Muscle of leg (tissue), 11 donors: ENCODE results near the gene MYO1G. TPM values are rescaled to one million over a fixed set of nuclear protein-coding genes. Genes with fewer than 3 reads are reported as not detected.
"Not testable (repeated sequence)": the region's sequence is repeated elsewhere in the genome, so short reads cannot be mapped to it uniquely, and the experiment has no call there.

Experiments
- DNase-seq: peaks from one replicate; pipeline ENCODE4 v3.0.0; 2013
- H3K27ac ChIP-seq: one replicate; pipeline ENCODE4 v1.5.1; 2013; ENCODE audit warnings: mild to moderate bottlenecking, low read length, control low read depth
- H3K27me3 ChIP-seq: one replicate; pipeline ENCODE4 v1.6.1; 2013; ENCODE audit warnings: low read length; ENCODE audit not compliant: control insufficient read depth, insufficient read depth
- H3K36me3 ChIP-seq: one replicate; pipeline ENCODE4 v1.6.1; 2013; ENCODE audit warnings: low read length; ENCODE audit not compliant: control insufficient read depth, insufficient read depth
- H3K4me1 ChIP-seq: one replicate; pipeline ENCODE4 v1.6.1; 2013; ENCODE audit warnings: low read length; ENCODE audit not compliant: control insufficient read depth, insufficient read depth
- H3K4me3 ChIP-seq: one replicate; pipeline ENCODE4 v1.5.1; 2013; ENCODE audit warnings: low read length, control low read depth
- H3K9me3 ChIP-seq: replicated peaks from 2 replicates; pipeline ENCODE4 v1.6.1; 2013; ENCODE audit warnings: low read depth, low read length; ENCODE audit not compliant: control insufficient read depth
- WGBS: methylation state at CpG from one replicate; pipeline ENCODE4 v1.1.5; 2013; ENCODE audit warnings: missing lambda C conversion rate; ENCODE audit not compliant: insufficient coverage; 5-methylcytosine and 5-hydroxymethylcytosine counted together
- polyA plus RNA-seq, 8 donors: library from polyadenylated mRNA; unstranded; fragments of 120-200 nt; gene quantifications; one replicate each; pipeline versions ENCODE4 v1.2.1 to v1.2.3, GENCODE V29; 2013; ENCODE audit warnings: inconsistent platforms in 1 of 8, low replicate concordance in 1 of 8; ENCODE audit not compliant: insufficient read length in 8 of 8, insufficient read depth in 1 of 8
- total RNA-seq: library from RNA; stranded (reverse); fragments of 120-200 nt; gene quantifications from one replicate; pipeline ENCODE4 v1.2.4, GENCODE V29; 2013

MYO1G gene
- total and polyA plus RNA-seq, 9 donors: 0.58 to 1.2 (median 0.68) TPM

- Histone ChIP-seq H3K4me3 (no peak overlapping the region), H3K36me3 (no peaks in the 10 kb centered on the region), H3K4me1 (no peaks in the 10 kb centered on the region), H3K27ac (no peak overlapping the region), H3K9me3 (no peaks in the 10 kb centered on the region), H3K27me3 (peaks cover 14% of the 10 kb centered on the region)
- no peak for DNase-seq
- WGBS: no CpG with 5 or more reads among the region's 1 CpG
Observed at GRCh38 chr7:44935016-44935415, 43.8 kb downstream of the MYO1G start.

DNA sequence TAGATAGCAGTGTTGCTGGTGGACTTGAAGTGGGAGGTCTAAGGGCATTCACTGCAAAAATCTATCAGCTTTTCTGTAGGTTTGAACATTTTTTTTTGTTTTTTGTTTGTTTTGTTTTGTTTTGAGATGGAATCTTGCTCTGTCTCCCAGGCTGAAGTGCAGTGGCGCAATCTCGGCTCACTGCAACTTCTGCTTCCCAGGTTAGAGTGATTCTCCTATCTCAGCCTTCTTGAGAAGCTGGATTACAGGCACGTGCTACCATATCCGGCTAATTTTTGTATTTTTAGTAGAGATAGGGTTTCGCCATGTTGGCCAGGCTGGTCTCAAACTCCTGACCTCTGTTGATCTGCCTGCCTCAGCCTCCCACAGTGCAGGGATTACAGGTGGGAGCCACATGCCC, 44.3 kb downstream of the MYO1G start:
- not testable (repeated sequence) for H3K36me3 ChIP-seq, H3K27ac ChIP-seq, H3K9me3 ChIP-seq, H3K4me3 ChIP-seq, DNase-seq, H3K4me1 ChIP-seq
- WGBS: 73% methylated on average over 3 of the region's 5 CpGs
- peaks cover 14% of the 10 kb centered on the region for H3K27me3 ChIP-seq

GRCh38 chr7:44930921-44931320, 47.9 kb downstream of the MYO1G start:
- Histone ChIP-seq H3K4me3 (no peak overlapping the region), H3K27me3 (peaks cover 3% of the 10 kb centered on the region)
- WGBS: 86% methylated on average over 3 of the region's 6 CpGs

DNA sequence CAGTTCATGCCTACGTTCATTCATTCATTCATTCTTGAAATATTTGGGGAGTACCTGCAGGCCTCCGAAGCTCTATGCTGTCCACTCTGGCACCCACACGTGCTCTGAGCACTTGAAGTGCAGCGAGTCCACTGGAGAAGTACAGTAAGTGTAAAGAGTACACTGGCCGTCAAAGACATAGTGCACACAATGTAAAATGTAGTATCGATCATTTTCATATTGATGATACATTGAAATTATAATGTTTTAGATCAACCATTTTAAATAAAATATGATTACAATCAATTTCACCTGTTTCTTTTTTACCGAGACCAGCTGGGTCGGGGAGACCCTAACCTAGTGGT, 56.5 kb downstream of the MYO1G start:
- no peak for DNase-seq
- no peak overlapping the region for H3K4me3 ChIP-seq
- H3K4me1 ChIP-seq: no peaks in the 10 kb centered on the region
- no peak overlapping the region for H3K27ac ChIP-seq
- H3K27me3 ChIP-seq: no peaks in the 10 kb centered on the region
- H3K36me3 ChIP-seq: no peaks in the 10 kb centered on the region
- 50% methylated on average over 2 of the region's 8 CpGs for WGBS
- H3K9me3 ChIP-seq: no peaks in the 10 kb centered on the region

More at GRCh38 chr7:44930921-44931320, 47.9 kb downstream of the MYO1G start:
- no peaks in the 10 kb centered on the region for H3K9me3 ChIP-seq
- no peak for DNase-seq
- H3K27ac ChIP-seq: no peak overlapping the region
- H3K4me1 ChIP-seq: no peaks in the 10 kb centered on the region
- H3K36me3 ChIP-seq: no peaks in the 10 kb centered on the region

GRCh38 chr7:44921607-44922350, 57.0 kb downstream of the MYO1G start:
- no peaks in the 10 kb centered on the region for H3K9me3 ChIP-seq
- H3K36me3 ChIP-seq: no peaks in the 10 kb centered on the region
- H3K27me3 ChIP-seq: no peaks in the 10 kb centered on the region
- DNase-seq: peak; percentile 63
- H3K27ac ChIP-seq: no peak overlapping the region
- 59% methylated on average over 7 of the region's 14 CpGs for WGBS
- no peaks in the 10 kb centered on the region for H3K4me1 ChIP-seq
- no peak overlapping the region for H3K4me3 ChIP-seq

GRCh38 chr7:44920119-44920518, 58.7 kb downstream of the MYO1G start:
- no peak for DNase-seq
- H3K4me1 ChIP-seq: no peaks in the 10 kb centered on the region
- no peak overlapping the region for H3K27ac ChIP-seq
- H3K4me3 ChIP-seq: no peak overlapping the region
- no peaks in the 10 kb centered on the region for H3K9me3 ChIP-seq
- 70% methylated on average over 2 of the region's 3 CpGs for WGBS
- no peaks in the 10 kb centered on the region for H3K36me3 ChIP-seq
- H3K27me3 ChIP-seq: no peaks in the 10 kb centered on the region

- Histone ChIP-seq H3K9me3 (no peaks in the 10 kb centered on the region), H3K27me3 (no peaks in the 10 kb centered on the region), H3K4me3 (no peak overlapping the region), H3K27ac (no peak overlapping the region), H3K36me3 (no peaks in the 10 kb centered on the region), H3K4me1 (peaks cover 3% of the 10 kb centered on the region)
- no peak for DNase-seq
Observed at GRCh38 chr7:44918029-44918428, 60.8 kb downstream of the MYO1G start.

DNA sequence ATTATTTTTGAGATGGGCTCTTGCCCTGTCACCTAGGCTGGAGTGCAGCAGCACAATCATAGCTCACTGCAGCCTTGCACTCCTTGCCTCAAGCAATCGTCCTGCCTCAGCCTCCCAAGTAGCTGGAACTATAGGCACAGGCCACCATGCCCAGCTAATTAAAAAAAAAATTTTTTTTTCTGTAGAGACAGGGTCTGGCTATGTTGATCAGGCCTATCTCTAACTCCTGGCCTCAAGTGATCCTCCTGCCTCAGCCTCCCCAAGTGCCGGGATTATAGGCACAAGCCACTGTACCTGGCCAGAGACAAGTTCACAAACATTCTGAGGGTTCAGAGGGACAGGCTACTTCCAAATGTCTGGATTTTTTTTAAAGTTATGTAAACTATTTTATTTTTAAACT, 61.4 kb downstream of the MYO1G start:
- Histone ChIP-seq H3K9me3 (no peaks in the 10 kb centered on the region), H3K27ac (no peak overlapping the region), H3K4me1 (peaks cover 7% of the 10 kb centered on the region), H3K27me3 (no peaks in the 10 kb centered on the region), H3K36me3 (no peaks in the 10 kb centered on the region), H3K4me3 (no peak overlapping the region)
- 100% methylated on average over 1 of the region's 2 CpGs for WGBS
- DNase-seq: no peak

GRCh38 chr7:44914992-44915607, 63.7 kb downstream of the MYO1G start:
- no peaks in the 10 kb centered on the region for H3K9me3 ChIP-seq
- no peak overlapping the region for H3K4me3 ChIP-seq
- peaks cover 15% of the 10 kb centered on the region for H3K4me1 ChIP-seq
- DNase-seq: peak; percentile 24
- no peaks in the 10 kb centered on the region for H3K36me3 ChIP-seq
- no peaks in the 10 kb centered on the region for H3K27me3 ChIP-seq
- H3K27ac ChIP-seq: no peak overlapping the region
- WGBS: 50% methylated on average over 8 of the region's 10 CpGs

DNA sequence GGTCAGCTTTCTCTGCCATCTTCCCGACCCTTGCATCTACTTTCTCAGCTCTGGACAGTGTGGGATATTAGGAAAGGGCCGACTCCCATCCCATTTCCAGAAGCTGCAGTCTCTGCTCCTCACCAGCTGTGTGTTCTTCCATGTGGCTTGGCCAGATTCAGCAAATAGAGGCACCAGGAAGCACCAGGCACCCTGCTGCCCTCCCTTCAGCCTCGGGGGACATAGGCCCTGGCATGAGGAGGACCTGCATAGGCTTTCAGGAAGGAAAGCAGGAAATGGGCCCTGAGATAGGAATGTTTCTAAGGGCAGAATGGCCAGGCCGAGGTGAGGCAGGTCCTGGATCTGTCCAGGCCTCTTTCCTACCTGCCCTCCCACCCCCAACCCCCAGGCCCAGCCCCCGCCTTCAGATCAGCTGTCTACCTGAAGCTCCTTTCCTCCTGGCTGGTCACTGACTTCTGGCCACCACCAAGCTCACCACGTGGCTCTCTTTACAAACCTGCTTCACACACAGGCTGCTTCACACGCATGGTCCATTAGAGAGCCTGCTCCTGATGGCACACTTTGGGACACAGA, 66.0 kb downstream of the MYO1G start:
- Histone ChIP-seq H3K36me3 (no peaks in the 10 kb centered on the region), H3K27me3 (no peaks in the 10 kb centered on the region), H3K4me3 (no peak overlapping the region), H3K9me3 (no peaks in the 10 kb centered on the region), H3K4me1 (peaks cover 15% of the 10 kb centered on the region), H3K27ac (no peak overlapping the region)
- DNase-seq: no peak
- 49% methylated on average over 3 of the region's 7 CpGs for WGBS
